Measurements from ENCODE around the gene SYNDIG1.

GRCh38 chr20:24519476-24519875 lies 50.0 kb downstream of the SYNDIG1 start:
- TF ChIP-seq, protein P1, sequence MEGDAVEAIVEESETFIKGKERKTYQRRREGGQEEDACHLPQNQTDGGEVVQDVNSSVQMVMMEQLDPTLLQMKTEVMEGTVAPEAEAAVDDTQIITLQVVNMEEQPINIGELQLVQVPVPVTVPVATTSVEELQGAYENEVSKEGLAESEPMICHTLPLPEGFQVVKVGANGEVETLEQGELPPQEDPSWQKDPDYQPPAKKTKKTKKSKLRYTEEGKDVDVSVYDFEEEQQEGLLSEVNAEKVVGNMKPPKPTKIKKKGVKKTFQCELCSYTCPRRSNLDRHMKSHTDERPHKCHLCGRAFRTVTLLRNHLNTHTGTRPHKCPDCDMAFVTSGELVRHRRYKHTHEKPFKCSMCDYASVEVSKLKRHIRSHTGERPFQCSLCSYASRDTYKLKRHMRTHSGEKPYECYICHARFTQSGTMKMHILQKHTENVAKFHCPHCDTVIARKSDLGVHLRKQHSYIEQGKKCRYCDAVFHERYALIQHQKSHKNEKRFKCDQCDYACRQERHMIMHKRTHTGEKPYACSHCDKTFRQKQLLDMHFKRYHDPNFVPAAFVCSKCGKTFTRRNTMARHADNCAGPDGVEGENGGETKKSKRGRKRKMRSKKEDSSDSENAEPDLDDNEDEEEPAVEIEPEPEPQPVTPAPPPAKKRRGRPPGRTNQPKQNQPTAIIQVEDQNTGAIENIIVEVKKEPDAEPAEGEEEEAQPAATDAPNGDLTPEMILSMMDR (conservative IDR thresholded peaks at IDR 0.05; ENCODE audit: low read length), result no peak
- no peak for TF ChIP-seq EZH2phosphoT487 (IDR thresholded peaks at IDR 0.05; ENCODE audit: borderline replicate concordance, low read depth, low read length)
